Astrocyte of the spinal cord (primary cell): ENCODE results near the gene NXNL1.
A peak's percentile ranks its signal among the peaks of the same experiment; 100 is the strongest.

Source experiments
- DNase-seq: peaks from one replicate; pipeline ENCODE4 v3.0.0; 2011; ENCODE audit warnings: low read depth, low spot score
- H3K4me3 ChIP-seq: 2 replicates; pipeline ENCODE4 v1.5.1; 2011; ENCODE audit warnings: low read depth, mild to moderate bottlenecking, low read length, moderate library complexity
- in situ Hi-C: cut with HindIII; loops from 2 replicates; pipeline ENCODE4 v1.10.0; 2017; ENCODE audit warnings: low sequenced_read_pairs
- TF ChIP-seq, protein P1 (sequence below): IDR thresholded peaks from 2 replicates; pipeline ENCODE4 v1.5.1; 2012; ENCODE audit warnings: low read depth, mild to moderate bottlenecking, low read length, inconsistent platforms

NXNL1 gene

DNA sequence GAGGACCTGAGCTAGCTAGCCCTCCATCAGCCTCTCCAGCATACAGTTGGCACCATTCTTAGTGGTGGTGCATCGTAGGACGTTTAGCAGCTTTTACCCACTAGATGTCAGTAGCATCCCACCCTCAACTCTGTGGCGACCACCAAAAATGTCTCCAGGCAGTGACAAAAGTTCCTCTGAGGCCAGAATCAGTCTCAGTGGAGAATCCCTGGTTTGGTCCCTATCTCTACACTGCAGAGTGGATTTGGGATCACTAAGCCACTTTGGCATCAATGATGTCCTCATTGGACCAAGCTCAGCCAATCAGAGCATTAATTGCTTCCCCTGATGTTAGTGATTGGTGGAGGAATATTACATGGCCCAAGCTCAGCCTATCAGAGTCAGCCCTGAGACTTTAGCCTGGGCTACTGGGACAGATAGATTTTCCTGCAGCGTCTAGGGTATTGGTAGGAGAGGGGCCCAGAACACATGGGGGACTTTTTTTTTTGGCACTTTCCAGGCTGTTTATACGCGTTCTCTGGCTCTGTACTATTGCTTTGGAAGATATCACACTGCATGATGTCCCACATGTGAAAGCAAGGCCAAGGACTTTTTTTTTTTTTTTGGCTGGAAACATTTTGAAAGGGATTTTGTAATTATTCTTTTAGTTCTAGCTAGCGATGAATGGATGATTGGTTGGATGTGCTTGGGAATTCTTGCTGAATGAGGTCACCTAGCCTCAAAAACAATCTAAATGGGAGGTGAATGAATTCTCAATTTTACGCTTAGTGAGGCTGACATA, 19.3 kb downstream of the NXNL1 start:
- TF ChIP-seq, protein P1, sequence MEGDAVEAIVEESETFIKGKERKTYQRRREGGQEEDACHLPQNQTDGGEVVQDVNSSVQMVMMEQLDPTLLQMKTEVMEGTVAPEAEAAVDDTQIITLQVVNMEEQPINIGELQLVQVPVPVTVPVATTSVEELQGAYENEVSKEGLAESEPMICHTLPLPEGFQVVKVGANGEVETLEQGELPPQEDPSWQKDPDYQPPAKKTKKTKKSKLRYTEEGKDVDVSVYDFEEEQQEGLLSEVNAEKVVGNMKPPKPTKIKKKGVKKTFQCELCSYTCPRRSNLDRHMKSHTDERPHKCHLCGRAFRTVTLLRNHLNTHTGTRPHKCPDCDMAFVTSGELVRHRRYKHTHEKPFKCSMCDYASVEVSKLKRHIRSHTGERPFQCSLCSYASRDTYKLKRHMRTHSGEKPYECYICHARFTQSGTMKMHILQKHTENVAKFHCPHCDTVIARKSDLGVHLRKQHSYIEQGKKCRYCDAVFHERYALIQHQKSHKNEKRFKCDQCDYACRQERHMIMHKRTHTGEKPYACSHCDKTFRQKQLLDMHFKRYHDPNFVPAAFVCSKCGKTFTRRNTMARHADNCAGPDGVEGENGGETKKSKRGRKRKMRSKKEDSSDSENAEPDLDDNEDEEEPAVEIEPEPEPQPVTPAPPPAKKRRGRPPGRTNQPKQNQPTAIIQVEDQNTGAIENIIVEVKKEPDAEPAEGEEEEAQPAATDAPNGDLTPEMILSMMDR, result peak; percentile 48
- H3K4me3 ChIP-seq, result no peak overlapping the region
- in situ Hi-C loops, result no loop called here
- DNase-seq, result peak; percentile 57

DNA sequence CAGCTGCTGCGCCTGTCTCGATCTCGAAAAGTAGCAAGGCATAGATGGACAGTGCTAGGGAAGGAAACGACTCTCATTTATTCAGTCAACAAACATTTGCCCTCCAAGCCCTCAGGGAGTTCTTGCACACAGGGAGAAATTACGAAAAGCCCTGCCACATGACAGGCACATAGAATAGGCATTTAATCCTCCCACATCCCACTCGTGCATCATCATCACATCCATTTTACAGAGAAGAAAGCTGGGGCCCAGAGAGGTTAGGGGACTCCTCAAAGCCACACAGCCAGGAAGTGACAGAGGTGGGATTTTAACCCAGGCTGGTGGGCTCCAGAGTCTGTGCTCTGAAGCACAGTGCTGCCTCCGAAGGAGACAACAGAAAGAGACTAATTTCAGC, 23.9 kb downstream of the NXNL1 start:
- no peak overlapping the region for H3K4me3 ChIP-seq
- TF ChIP-seq, protein P1, result no peak
- in situ Hi-C loops, result no loop called here
- DNase-seq, result no peak

DNA sequence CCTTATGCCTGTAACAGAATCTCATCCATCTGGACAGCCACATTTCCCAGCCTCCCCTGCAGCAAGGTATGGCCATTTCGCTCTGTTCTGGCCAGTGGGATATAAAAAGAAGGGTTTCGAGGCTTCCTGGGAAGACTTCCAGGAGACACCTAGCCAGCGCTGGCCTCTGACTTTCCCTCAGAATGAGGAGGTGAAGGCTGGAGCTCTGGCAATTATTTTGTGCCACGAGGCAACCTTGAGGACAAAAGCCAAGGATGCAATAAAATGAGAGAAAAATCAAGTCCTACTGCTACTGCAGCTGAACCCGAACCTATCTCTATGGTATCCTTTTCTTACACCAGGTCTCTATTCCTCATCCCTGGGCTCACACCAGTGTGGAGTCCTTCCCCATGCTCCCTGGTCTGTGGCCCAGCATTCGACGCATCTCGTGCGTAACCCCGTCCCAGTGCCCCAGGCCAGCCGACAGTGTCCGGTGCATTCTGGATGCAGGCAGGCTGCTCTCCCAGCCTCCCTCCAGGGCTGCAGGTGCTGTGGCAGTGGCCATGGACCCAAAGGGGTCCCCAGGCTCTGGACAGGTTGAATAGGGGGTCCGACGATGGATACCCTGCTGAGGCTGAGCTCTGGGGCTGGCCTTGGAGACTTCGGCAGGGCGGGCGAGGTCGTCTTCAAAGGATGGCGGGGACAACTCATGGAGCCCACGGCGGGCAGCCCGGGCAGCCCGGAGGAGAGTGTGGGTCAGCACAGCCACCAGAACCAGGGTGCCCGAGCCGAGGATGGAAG, 24.4 kb downstream of the NXNL1 start:
- in situ Hi-C loops, result no loop called here
- TF ChIP-seq, protein P1, result no peak
- DNase-seq, result no peak
- no peak overlapping the region for H3K4me3 ChIP-seq

DNA sequence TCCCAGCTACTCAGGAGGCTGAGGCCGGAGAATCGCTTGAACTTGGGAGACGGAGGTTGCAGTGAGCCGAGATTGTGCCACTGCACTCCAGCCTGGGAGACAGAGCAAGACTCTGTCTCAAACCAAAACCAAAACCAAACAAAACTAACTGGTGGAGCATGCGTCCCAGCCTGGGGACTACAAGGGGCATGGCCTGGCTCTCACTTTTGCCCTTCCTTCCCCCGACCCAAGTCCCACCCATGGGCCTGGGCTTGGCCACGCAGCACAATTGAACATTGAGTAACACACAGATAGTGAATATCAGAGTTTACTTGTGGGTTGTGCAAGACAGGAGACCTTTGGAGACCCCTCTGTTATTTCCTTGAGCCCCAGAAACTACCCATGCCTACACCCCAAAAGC, 25.5 kb downstream of the NXNL1 start:
- TF ChIP-seq, protein P1, result no peak
- in situ Hi-C loops, result no loop called here
- DNase-seq, result no peak
- H3K4me3 ChIP-seq, result no peak overlapping the region

DNA sequence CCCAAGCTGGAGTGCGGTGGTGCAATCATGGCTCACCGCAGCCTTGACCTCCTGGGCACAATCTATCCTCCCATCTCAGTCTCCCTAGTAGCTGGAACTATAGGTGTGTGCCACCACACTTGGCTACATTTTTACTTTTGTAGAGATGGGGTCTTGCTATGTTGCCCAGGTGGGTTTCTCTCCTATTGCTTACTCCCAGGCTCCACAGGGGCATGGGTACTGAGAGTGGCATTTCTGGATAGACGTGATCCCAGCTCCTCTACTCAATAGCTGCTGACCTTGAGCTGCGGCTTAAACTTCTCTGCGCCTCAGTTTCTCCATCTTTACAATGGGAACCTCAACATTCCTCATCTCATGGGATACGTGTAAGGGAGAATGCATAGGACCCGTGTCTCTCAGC, 29.3 kb downstream of the NXNL1 start:
- TF ChIP-seq, protein P1, result no peak
- no peak overlapping the region for H3K4me3 ChIP-seq
- no peak for DNase-seq
- in situ Hi-C loops, result no loop called here

DNA sequence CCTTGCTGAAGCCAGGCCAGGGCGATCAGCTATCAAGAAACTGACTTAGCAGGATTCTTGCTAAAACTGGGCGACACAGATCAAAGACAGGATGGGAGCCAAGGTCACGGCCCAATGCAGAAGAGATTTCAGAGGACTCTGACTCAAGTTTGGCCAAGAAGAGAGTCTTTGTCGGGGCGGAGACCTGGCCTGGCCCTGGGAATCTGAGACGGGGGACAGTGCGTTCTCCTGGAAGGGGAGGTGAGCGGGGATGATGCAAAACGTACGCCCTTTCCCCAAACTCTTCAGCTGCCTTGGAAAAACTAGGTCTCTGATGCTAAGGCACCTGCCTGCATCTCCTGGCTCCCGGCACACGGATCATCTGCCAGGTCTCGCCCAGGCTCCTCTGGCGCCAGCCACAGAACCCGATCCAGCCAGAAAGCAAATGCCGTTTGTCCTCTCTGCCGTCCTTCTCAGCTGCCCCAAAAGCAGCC, 31.0 kb downstream of the NXNL1 start:
- TF ChIP-seq, protein P1, result no peak
- in situ Hi-C loops, result no loop called here
- H3K4me3 ChIP-seq, result no peak overlapping the region
- no peak for DNase-seq
